HG02970 (cell line): Measurements from ENCODE around the gene JPH2.

Experiments used
- ATAC-seq: cut with Tn5 transposase; IDR thresholded peaks from one replicate; pipeline ENCODE4 v1.9.1; 2021; ENCODE audit warnings: mild to moderate bottlenecking, moderate library complexity, moderate number of reproducible peaks; ENCODE audit not compliant: unreplicated experiment, low FRiP score

JPH2 gene

GRCh38 chr20:44166008-44166407, 21.0 kb downstream of the JPH2 start:
- ATAC-seq, result no peak

- ATAC-seq, result no peak
These were observed 26.9 kb downstream of the JPH2 start for GRCh38 chr20:44160133-44160532.

- ATAC-seq, result no peak
These were observed 27.3 kb downstream of the JPH2 start for GRCh38 chr20:44159711-44160110.

GRCh38 chr20:44159125-44159524, 27.9 kb downstream of the JPH2 start:
- ATAC-seq, result no peak

GRCh38 chr20:44157061-44157460, 29.9 kb downstream of the JPH2 start:
- no peak for ATAC-seq

- no peak for ATAC-seq
These were observed 32.4 kb downstream of the JPH2 start for GRCh38 chr20:44154521-44155001.

- no peak for ATAC-seq
These were observed 33.3 kb downstream of the JPH2 start for GRCh38 chr20:44153636-44154043.

- ATAC-seq, result no peak
These were observed 35.2 kb downstream of the JPH2 start for GRCh38 chr20:44151621-44152416.

- no peak for ATAC-seq
These were observed 40.7 kb downstream of the JPH2 start for GRCh38 chr20:44146272-44146671.

GRCh38 chr20:44145131-44145775, 41.7 kb downstream of the JPH2 start:
- ATAC-seq, result no peak

- ATAC-seq, result no peak
These were observed 43.1 kb downstream of the JPH2 start for GRCh38 chr20:44143936-44144335.

- no peak for ATAC-seq
These were observed 44.6 kb downstream of the JPH2 start for GRCh38 chr20:44142413-44142812.

- ATAC-seq, result no peak
These were observed 45.1 kb downstream of the JPH2 start for GRCh38 chr20:44141873-44142272.

GRCh38 chr20:44138867-44139266, 48.1 kb downstream of the JPH2 start:
- ATAC-seq, result no peak

- no peak for ATAC-seq
These were observed 49.7 kb downstream of the JPH2 start for GRCh38 chr20:44137266-44137801.

- ATAC-seq, result no peak
These were observed 50.3 kb downstream of the JPH2 start for GRCh38 chr20:44136579-44137265.

GRCh38 chr20:44135417-44136204, 51.4 kb downstream of the JPH2 start:
- ATAC-seq, result no peak

- no peak for ATAC-seq
These were observed 52.0 kb downstream of the JPH2 start for GRCh38 chr20:44135012-44135412.

GRCh38 chr20:44133424-44133823, 53.6 kb downstream of the JPH2 start:
- no peak for ATAC-seq

GRCh38 chr20:44131704-44132103, 55.3 kb downstream of the JPH2 start:
- ATAC-seq, result no peak
